ENCODE results near the gene MYO1F.
"Not testable (repeated sequence)": the region's sequence is repeated elsewhere in the genome, so short reads cannot be mapped to it uniquely, and the experiment has no call there.

The MYO1F gene

DNA sequence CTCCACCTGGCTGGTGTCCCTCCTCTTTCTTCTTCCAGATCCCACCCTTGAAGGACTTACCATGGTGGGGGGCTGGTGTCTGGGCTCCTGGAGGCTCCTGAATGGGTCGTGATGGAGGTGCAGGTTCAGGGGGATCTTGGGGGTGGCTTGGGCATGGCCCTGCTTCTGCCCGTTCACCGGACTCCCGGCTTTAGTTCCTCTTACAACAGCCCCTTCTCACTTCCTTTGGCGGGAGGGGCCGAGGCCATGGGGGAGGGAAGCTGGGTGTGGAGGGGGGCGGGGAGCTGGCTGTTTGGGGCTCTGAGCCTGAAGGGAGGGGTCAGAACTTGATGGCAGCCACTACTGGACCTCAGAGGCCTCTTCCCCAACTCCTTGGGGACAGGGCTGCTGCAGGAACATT is at the start of gene MYO1F:
MYO1F (minus strand) TSS at position 196 of the 400 bp plus-strand sequence; CDS start at position 63, 133 bp downstream.
- TF ChIP-seq, protein P1, sequence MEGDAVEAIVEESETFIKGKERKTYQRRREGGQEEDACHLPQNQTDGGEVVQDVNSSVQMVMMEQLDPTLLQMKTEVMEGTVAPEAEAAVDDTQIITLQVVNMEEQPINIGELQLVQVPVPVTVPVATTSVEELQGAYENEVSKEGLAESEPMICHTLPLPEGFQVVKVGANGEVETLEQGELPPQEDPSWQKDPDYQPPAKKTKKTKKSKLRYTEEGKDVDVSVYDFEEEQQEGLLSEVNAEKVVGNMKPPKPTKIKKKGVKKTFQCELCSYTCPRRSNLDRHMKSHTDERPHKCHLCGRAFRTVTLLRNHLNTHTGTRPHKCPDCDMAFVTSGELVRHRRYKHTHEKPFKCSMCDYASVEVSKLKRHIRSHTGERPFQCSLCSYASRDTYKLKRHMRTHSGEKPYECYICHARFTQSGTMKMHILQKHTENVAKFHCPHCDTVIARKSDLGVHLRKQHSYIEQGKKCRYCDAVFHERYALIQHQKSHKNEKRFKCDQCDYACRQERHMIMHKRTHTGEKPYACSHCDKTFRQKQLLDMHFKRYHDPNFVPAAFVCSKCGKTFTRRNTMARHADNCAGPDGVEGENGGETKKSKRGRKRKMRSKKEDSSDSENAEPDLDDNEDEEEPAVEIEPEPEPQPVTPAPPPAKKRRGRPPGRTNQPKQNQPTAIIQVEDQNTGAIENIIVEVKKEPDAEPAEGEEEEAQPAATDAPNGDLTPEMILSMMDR (IDR thresholded peaks at IDR 0.05): no peak
- intact Hi-C loops (cut with DNase I; ENCODE audit: low total_unique reads): no loop called here
- Histone ChIP-seq H3K4me3 (peak within 1 kb of the TSS; percentile 35 to 38), H3K4me1 (peaks cover 0 to 11% (median 6%) of the 10 kb centered on the region in 4 donors), H3K27me3 (peaks cover 0 to 21% of the 10 kb centered on the region in 2 donors), H3K27ac (no peak within 1 kb of the TSS), H3K36me3 (peaks cover under 1 to 5% (median 2%) of the 10 kb centered on the region in 3 donors), H3K9me3 (no peaks in the 10 kb centered on the region)
- DNase-seq: peak; percentile 61 to 77

GRCh38 chr19:8626842-8627241 is 49.6 kb upstream of the MYO1F start:
- TF ChIP-seq, protein P1 (IDR thresholded peaks at IDR 0.05): no peak
- H3K27ac ChIP-seq: no peak overlapping the region
- H3K36me3 ChIP-seq: no peaks in the 10 kb centered on the region
- intact Hi-C loops (cut with DNase I; ENCODE audit: low total_unique reads): no loop called here
- no peak for DNase-seq
- peaks cover 0 to 8% (median 8%) of the 10 kb centered on the region in 3 donors for H3K9me3 ChIP-seq
- peaks cover 0 to 12% (median 7%) of the 10 kb centered on the region in 4 donors for H3K4me1 ChIP-seq
- H3K27me3 ChIP-seq: no peaks in the 10 kb centered on the region
- H3K4me3 ChIP-seq: no peak overlapping the region

GRCh38 chr19:8622886-8623285 is 45.6 kb upstream of the MYO1F start:
- H3K36me3 ChIP-seq; intact Hi-C loops (cut with DNase I; ENCODE audit: low total_unique reads); H3K4me1 ChIP-seq; DNase-seq; H3K27ac ChIP-seq; H3K27me3 ChIP-seq; H3K9me3 ChIP-seq; H3K4me3 ChIP-seq: not testable (repeated sequence)

- H3K4me3 ChIP-seq: no peak overlapping the region
These were observed 41.5 kb upstream of the MYO1F start for GRCh38 chr19:8618751-8619150.

DNA sequence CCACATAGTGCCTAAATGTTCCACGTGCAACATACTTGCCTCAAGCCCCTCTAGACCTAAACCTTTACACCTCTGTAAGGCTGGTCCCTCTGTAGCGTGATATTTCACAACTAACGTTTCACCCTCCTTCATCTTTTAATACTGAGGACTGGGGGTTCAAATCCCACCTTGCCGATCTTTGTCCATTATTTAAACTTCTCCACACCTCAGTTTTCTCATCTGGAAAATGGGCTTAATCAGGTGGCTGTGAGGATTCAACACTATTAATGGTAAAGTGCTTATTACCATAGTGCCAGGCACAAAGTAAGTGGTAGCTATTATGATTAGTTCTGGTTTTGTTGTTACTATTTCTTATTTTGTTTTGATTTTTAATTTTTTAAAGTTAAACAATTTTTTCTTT is 40.7 kb upstream of the MYO1F start:
- intact Hi-C loops (cut with DNase I; ENCODE audit: low total_unique reads): no loop called here
- no peak overlapping the region for H3K27ac ChIP-seq
- TF ChIP-seq, protein P1 (IDR thresholded peaks at IDR 0.05): no peak
- DNase-seq: no peak
- no peaks in the 10 kb centered on the region for H3K9me3 ChIP-seq
- peaks cover 0 to 7% of the 10 kb centered on the region in 2 donors for H3K27me3 ChIP-seq
- peaks cover 0 to 15% (median 0%) of the 10 kb centered on the region in 4 donors for H3K4me1 ChIP-seq
- no peak overlapping the region for H3K4me3 ChIP-seq
- H3K36me3 ChIP-seq: no peaks in the 10 kb centered on the region

More at GRCh38 chr19:8618751-8619150, 41.5 kb upstream of the MYO1F start:
- intact Hi-C loops (cut with DNase I; ENCODE audit: low total_unique reads): no loop called here
- Histone ChIP-seq H3K27ac (no peak overlapping the region), H3K36me3 (no peaks in the 10 kb centered on the region), H3K27me3 (peaks cover 0 to 7% of the 10 kb centered on the region in 2 donors), H3K9me3 (no peaks in the 10 kb centered on the region), H3K4me1 (peaks cover 0 to 15% (median 0%) of the 10 kb centered on the region in 4 donors)
- TF ChIP-seq, protein P1 (IDR thresholded peaks at IDR 0.05): no peak
- no peak for DNase-seq

DNA sequence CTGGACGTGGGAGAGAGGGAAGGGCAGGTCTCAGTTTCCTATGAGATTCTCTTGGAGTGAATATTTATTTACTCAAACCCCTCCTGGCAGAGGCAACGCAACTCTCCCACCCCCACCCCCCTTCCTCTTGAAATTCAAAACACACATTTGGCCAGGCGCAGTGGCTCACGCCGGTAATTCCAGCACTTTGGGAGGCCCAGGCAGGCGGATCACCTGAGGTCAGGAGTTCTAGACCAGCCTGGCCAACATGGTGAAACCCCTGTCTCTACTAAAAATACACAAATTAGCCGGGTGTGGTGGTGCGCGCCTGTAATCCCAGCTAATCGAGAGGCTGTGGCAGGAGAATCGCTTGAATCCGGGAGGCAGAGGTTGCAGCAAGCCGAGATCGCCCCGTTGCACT is 40.1 kb upstream of the MYO1F start:
- DNase-seq; H3K27ac ChIP-seq; H3K4me3 ChIP-seq; H3K36me3 ChIP-seq; H3K27me3 ChIP-seq; intact Hi-C loops (cut with DNase I; ENCODE audit: low total_unique reads); H3K9me3 ChIP-seq: not testable (repeated sequence)
- peaks cover 0 to 15% (median 0%) of the 10 kb centered on the region in 4 donors for H3K4me1 ChIP-seq

- Histone ChIP-seq H3K36me3 (no peaks in the 10 kb centered on the region), H3K4me1 (peaks cover 0 to 18% (median 0%) of the 10 kb centered on the region in 4 donors), H3K9me3 (no peaks in the 10 kb centered on the region), H3K27me3 (peaks cover 0 to 7% of the 10 kb centered on the region in 2 donors), H3K4me3 (no peak overlapping the region), H3K27ac (no peak overlapping the region)
- TF ChIP-seq, protein P1 (IDR thresholded peaks at IDR 0.05): no peak
- intact Hi-C loops (cut with DNase I; ENCODE audit: low total_unique reads): no loop called here
- DNase-seq: no peak
These were observed 39.6 kb upstream of the MYO1F start for GRCh38 chr19:8616861-8617260.
